Nephron (organoid): ENCODE data around the gene DSTN.
A peak's percentile ranks its signal among the peaks of the same experiment; 100 is the strongest.

Source experiments
- H3K27ac Mint-ChIP-seq, 3 experiments: 2 replicates each; pipeline ENCODE4 v1.8.0; 2020; ENCODE audit warnings: mixed read lengths in 3 of 3, mild to moderate bottlenecking in 2 of 3, moderate library complexity in 1 of 3
- H3K27me3 Mint-ChIP-seq: 2 replicates; pipeline ENCODE4 v1.8.0; 2021; ENCODE audit warnings: low read depth, mild to moderate bottlenecking, moderate library complexity, mixed read lengths
- H3K36me3 Mint-ChIP-seq: 2 replicates; pipeline ENCODE4 v1.8.0; 2020; ENCODE audit warnings: low read depth, mixed read lengths
- H3K4me1 Mint-ChIP-seq: 2 replicates; pipeline ENCODE4 v1.8.0; 2020; ENCODE audit warnings: mixed read lengths
- H3K4me3 Mint-ChIP-seq, 3 experiments: 2 replicates each; pipeline ENCODE4 v1.8.0; 2020; ENCODE audit warnings: mild to moderate bottlenecking in 3 of 3, mixed read lengths in 3 of 3, moderate library complexity in 2 of 3
- H3K9me3 Mint-ChIP-seq: 2 replicates; pipeline ENCODE4 v1.8.0; 2020; ENCODE audit warnings: mixed read lengths
- TF ChIP-seq, protein P1 (sequence below), 3 experiments: fragments of 200-600 bp; sonication (generic); IDR thresholded peaks; one replicate each; pipeline ENCODE4 v1.5.0; 2021; ENCODE audit warnings: antibody characterized with exemption in 3 of 3; ENCODE audit not compliant: unreplicated experiment in 3 of 3

The DSTN gene

DNA sequence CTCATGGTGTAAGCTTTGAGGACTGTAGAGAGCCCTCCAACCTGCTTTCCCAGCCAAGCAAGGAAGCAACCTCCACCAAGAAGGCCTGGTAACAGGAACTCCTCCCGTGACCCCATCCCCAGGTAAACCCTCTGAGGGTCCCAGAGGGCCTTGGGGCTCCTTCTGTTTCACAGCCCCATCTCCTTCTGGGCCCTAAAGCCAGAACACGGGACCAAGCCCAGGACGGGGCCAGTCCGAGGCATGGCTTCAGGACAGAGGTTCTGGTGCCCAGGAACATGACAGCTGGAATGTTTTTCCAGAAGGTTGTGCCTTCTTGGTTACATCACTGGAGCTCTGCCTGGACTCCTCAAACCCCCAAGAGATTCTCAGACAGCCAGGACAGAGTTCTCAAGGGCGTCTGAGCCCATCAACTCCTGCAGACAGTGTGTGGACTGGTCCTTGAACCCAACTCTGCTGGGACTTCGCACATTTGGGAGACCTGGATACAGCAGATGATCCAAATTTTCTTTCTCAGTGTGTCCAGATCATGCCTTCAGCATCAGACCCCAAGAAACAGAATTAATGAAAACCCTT is 69.0 kb downstream of the DSTN start:
- Mint-ChIP-seq H3K27me3 (no peaks in the 10 kb centered on the region), H3K36me3 (peaks cover 31% of the 10 kb centered on the region), H3K4me3 (no peak overlapping the region), H3K27ac (peak overlapping the region in 2 of 3 experiments; percentile 55 to 60), H3K9me3 (no peaks in the 10 kb centered on the region), H3K4me1 (peaks cover 61% of the 10 kb centered on the region)
- TF ChIP-seq, protein P1, sequence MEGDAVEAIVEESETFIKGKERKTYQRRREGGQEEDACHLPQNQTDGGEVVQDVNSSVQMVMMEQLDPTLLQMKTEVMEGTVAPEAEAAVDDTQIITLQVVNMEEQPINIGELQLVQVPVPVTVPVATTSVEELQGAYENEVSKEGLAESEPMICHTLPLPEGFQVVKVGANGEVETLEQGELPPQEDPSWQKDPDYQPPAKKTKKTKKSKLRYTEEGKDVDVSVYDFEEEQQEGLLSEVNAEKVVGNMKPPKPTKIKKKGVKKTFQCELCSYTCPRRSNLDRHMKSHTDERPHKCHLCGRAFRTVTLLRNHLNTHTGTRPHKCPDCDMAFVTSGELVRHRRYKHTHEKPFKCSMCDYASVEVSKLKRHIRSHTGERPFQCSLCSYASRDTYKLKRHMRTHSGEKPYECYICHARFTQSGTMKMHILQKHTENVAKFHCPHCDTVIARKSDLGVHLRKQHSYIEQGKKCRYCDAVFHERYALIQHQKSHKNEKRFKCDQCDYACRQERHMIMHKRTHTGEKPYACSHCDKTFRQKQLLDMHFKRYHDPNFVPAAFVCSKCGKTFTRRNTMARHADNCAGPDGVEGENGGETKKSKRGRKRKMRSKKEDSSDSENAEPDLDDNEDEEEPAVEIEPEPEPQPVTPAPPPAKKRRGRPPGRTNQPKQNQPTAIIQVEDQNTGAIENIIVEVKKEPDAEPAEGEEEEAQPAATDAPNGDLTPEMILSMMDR (IDR thresholded peaks at IDR 0.05; ENCODE audit: unreplicated experiment in 3 of 3) = no peak

GRCh38 chr20:17640146-17640874 is 70.4 kb downstream of the DSTN start:
- Mint-ChIP-seq H3K9me3 (no peaks in the 10 kb centered on the region), H3K36me3 (peaks cover 26% of the 10 kb centered on the region), H3K4me3 (no peak overlapping the region), H3K4me1 (peaks cover 64% of the 10 kb centered on the region), H3K27me3 (no peaks in the 10 kb centered on the region), H3K27ac (peak overlapping the region; percentile 29 to 78 (median 71))
- TF ChIP-seq, protein P1 (IDR thresholded peaks at IDR 0.05; ENCODE audit: unreplicated experiment in 3 of 3) = no peak

GRCh38 chr20:17640875-17641378 is 71.1 kb downstream of the DSTN start:
- TF ChIP-seq, protein P1 (IDR thresholded peaks at IDR 0.05; ENCODE audit: unreplicated experiment in 3 of 3) = no peak
- Mint-ChIP-seq H3K9me3 (no peaks in the 10 kb centered on the region), H3K4me1 (peaks cover 62% of the 10 kb centered on the region), H3K27me3 (no peaks in the 10 kb centered on the region), H3K4me3 (no peak overlapping the region), H3K27ac (no peak overlapping the region), H3K36me3 (peaks cover 22% of the 10 kb centered on the region)

- peaks cover 60% of the 10 kb centered on the region for H3K4me1 Mint-ChIP-seq
- H3K36me3 Mint-ChIP-seq = peaks cover 17% of the 10 kb centered on the region
- H3K27ac Mint-ChIP-seq = peak overlapping the region in 1 of 3 experiments; percentile 30
- H3K9me3 Mint-ChIP-seq = no peaks in the 10 kb centered on the region
- TF ChIP-seq, protein P1 (IDR thresholded peaks at IDR 0.05; ENCODE audit: unreplicated experiment in 3 of 3) = no peak
- no peaks in the 10 kb centered on the region for H3K27me3 Mint-ChIP-seq
- H3K4me3 Mint-ChIP-seq = no peak overlapping the region
These were observed 71.7 kb downstream of the DSTN start for GRCh38 chr20:17641520-17641964.

DNA sequence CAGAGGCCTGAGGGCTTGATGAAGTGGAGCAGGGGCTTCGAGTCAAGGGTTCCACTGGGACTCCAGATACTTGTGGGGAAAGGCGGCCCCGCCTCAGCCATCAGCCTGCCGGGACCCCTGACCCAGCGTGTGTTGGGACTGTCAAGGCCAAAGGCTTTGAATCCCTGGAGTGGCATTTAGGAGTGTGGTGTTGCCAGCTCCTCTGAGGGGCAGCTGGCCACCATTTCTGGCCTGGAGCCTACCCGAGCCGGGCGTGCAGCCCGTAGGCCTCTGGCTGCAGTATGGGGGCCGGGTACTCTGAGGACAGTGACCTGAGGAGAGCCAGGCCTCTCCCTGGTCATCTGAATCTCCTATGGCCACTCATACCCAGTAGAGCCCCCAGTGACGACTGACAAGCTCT is 72.1 kb downstream of the DSTN start:
- Mint-ChIP-seq H3K27ac (peak overlapping the region in 1 of 3 experiments; percentile 72), H3K4me3 (no peak overlapping the region), H3K36me3 (peaks cover 17% of the 10 kb centered on the region), H3K9me3 (no peaks in the 10 kb centered on the region), H3K27me3 (no peaks in the 10 kb centered on the region), H3K4me1 (peaks cover 60% of the 10 kb centered on the region)
- TF ChIP-seq, protein P1 (IDR thresholded peaks at IDR 0.05; ENCODE audit: unreplicated experiment in 3 of 3) = no peak
